Measurements from ENCODE around the gene SEMA6A. TPM values are rescaled to one million over a fixed set of nuclear protein-coding genes. Genes with fewer than 3 reads are reported as not detected.

The SEMA6A gene
- total and polyA plus RNA-seq, 2 experiments from 2014 or later, result 13.2 to 27.6 TPM

DNA sequence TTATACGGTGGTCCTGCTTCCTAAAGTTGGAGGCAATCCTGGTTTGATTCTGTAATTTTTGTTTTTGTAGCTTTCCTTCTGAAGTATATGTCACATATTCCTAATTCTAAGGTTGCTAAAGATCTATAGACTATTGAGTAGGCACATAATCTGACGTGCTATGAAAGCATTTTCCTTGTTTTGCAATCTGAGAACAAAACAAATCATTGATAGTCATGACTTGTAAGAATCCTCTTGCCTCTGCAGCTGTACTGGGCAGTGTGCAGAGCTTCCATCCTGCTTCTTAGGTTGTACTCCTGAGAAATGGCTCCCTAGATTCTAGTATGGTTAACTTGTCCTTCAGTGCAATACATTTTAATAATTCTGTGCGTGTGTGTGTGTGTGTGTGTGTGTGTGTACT is 35.4 kb downstream of the SEMA6A start:
- no peak for DNase-seq (ENCODE audit: low read depth in 1 of 2, low spot score in 1 of 2)
- Histone ChIP-seq H3K4me1 (ENCODE audit: low read depth) (no peaks in the 10 kb centered on the region), H3K27me3 (no peaks in the 10 kb centered on the region), H3K27ac (no peak overlapping the region), H3K36me3 (no peaks in the 10 kb centered on the region), H3K4me3 (no peak overlapping the region), H3K9me3 (ENCODE audit: low read depth) (no peaks in the 10 kb centered on the region)
- TF ChIP-seq, protein P1, sequence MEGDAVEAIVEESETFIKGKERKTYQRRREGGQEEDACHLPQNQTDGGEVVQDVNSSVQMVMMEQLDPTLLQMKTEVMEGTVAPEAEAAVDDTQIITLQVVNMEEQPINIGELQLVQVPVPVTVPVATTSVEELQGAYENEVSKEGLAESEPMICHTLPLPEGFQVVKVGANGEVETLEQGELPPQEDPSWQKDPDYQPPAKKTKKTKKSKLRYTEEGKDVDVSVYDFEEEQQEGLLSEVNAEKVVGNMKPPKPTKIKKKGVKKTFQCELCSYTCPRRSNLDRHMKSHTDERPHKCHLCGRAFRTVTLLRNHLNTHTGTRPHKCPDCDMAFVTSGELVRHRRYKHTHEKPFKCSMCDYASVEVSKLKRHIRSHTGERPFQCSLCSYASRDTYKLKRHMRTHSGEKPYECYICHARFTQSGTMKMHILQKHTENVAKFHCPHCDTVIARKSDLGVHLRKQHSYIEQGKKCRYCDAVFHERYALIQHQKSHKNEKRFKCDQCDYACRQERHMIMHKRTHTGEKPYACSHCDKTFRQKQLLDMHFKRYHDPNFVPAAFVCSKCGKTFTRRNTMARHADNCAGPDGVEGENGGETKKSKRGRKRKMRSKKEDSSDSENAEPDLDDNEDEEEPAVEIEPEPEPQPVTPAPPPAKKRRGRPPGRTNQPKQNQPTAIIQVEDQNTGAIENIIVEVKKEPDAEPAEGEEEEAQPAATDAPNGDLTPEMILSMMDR (IDR thresholded peaks at IDR 0.05; ENCODE audit: low read depth, low read length), result no peak

DNA sequence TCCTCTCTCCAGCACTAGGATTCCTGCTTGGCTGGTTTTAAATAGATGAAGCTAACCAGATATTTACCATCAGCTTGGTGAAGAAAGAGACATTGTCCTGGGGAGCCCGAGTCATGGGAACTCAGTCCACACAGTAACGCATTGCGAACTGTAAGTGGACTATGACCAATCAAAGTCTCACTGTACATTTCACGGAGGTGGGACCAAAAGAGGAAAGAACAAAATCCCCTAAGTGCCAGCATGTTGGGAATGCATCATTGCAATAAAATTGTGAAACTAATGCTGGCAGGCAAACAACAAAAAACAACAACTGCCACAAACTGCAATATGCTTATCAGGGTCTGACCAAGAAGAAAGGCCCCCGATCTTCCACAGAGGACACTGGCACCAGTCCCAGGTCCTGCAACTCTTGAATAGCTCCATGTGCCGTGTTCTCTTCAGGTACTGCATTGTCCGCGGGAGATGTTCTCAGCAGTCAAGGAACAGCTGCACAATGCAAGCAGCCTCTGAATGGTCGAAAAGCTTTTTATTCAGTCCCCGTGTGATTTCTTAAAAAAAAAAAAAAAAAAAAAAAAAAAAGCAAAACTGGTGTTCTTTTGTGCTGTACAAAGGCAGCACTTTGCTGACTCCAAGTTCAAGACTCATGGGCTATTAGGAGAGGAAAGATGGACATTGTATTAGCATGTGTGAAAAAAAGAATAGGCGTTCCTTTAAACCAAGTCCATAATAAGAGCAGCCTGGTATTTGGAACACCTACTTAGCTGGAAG is 38.1 kb downstream of the SEMA6A start:
- Histone ChIP-seq H3K27ac (no peak overlapping the region), H3K36me3 (no peaks in the 10 kb centered on the region), H3K9me3 (ENCODE audit: low read depth) (no peaks in the 10 kb centered on the region), H3K4me3 (no peak overlapping the region), H3K4me1 (ENCODE audit: low read depth) (peaks cover 6% of the 10 kb centered on the region), H3K27me3 (no peaks in the 10 kb centered on the region)
- TF ChIP-seq, protein P1 (IDR thresholded peaks at IDR 0.05; ENCODE audit: low read depth, low read length), result no peak
- DNase-seq (ENCODE audit: low read depth in 1 of 2, low spot score in 1 of 2), result peak in 1 of 2 donors; percentile 16

DNA sequence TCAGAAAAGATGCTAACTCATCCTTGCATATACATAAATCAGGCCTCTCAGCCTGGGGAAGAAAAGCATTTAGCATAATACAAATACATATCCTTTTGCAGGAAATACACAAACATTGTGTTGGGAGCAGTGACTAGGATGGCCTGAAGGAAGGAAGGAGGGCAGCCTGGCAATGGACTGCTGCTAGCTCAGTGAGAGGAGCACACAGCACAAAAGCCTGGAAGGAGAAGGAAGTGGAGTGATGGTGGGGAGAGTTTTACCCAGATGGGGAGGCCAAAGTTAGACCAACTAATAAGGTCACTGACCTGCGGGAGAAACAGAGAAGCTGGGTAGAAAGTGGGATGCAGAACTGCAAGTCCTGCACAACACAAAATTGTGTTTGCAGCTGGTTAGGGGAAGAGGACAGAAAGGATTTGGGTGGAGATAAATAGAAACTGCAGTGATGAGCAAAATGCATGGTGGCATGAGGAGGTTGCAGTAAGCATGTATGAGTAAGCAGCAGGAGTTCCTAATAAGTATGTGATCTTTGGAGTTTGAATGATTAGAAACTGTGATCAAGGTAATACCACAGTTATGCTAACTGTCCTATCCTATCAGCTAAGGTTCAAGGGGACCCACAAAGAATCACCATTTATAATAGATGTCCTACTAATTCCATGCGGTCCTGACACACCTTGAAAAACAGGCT is 39.5 kb downstream of the SEMA6A start:
- H3K27me3 ChIP-seq, result no peaks in the 10 kb centered on the region
- TF ChIP-seq, protein P1 (IDR thresholded peaks at IDR 0.05; ENCODE audit: low read depth, low read length), result no peak
- H3K9me3 ChIP-seq (ENCODE audit: low read depth), result no peaks in the 10 kb centered on the region
- H3K4me1 ChIP-seq (ENCODE audit: low read depth), result peaks cover 6% of the 10 kb centered on the region
- no peak overlapping the region for H3K4me3 ChIP-seq
- no peaks in the 10 kb centered on the region for H3K36me3 ChIP-seq
- DNase-seq (ENCODE audit: low read depth in 1 of 2, low spot score in 1 of 2), result no peak
- no peak overlapping the region for H3K27ac ChIP-seq

DNA sequence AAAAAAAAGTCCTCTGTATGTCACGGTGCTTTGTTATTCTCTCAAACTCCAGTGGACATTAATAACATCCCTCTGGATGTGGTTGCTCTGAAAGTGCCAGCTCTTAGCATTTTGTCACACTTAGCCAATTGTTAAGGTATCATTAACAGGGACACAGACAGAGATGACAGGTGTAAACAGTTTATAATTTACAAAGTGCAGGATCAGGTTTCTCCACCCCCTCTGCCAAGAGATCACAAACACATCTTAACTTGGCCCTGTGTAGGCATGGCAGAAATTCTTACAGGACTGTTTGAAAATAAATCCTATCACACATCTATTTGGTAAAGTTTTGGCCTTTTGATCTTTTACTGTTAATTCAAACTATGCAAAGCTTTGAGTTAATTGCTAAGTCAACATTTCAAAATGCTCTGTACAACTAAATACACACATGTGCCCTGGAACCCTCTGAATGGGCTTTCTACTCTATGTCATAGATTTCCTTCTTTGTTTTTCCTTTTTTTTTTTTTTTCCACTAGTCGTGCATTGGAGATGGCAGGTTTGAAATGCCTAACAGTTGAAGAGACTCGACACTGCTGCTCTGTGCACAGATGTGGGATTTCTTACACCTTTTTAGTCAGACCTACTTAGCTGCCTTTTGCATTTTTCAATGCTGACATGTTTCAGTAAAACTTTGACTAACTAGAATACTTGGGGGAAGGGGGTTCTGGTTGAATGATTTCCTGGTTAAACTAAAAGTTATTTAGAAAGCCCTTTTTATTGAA is 41.7 kb downstream of the SEMA6A start:
- no peak for DNase-seq (ENCODE audit: low read depth in 1 of 2, low spot score in 1 of 2)
- Histone ChIP-seq H3K27ac (no peak overlapping the region), H3K4me1 (ENCODE audit: low read depth) (peaks cover 17% of the 10 kb centered on the region), H3K27me3 (no peaks in the 10 kb centered on the region), H3K9me3 (ENCODE audit: low read depth) (no peaks in the 10 kb centered on the region), H3K4me3 (no peak overlapping the region), H3K36me3 (no peaks in the 10 kb centered on the region)
- TF ChIP-seq, protein P1 (IDR thresholded peaks at IDR 0.05; ENCODE audit: low read depth, low read length), result no peak

DNA sequence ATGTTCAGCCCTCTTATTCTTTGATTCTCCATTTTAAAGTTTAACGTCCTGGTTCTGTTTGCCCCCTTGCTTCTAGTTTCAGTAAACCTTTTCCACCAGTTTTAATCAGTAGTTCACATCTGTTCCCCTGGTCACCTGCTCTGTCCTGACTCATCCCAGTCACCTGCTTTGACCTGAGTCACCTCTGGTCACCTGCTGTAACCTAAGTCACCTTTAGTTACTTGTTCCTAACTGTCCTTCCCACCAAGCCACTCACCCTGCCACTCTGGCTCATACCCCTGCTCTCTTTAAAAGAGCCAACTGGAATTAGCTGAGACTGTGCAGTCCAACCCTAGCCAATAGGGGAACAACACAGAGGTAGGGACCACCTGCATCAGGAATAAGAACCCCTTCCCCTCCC is 43.0 kb downstream of the SEMA6A start:
- Histone ChIP-seq H3K4me3 (no peak overlapping the region), H3K9me3 (ENCODE audit: low read depth) (no peaks in the 10 kb centered on the region), H3K4me1 (ENCODE audit: low read depth) (peaks cover 21% of the 10 kb centered on the region), H3K36me3 (no peaks in the 10 kb centered on the region), H3K27ac (no peak overlapping the region), H3K27me3 (no peaks in the 10 kb centered on the region)
- DNase-seq (ENCODE audit: low read depth in 1 of 2, low spot score in 1 of 2), result no peak
- TF ChIP-seq, protein P1 (IDR thresholded peaks at IDR 0.05; ENCODE audit: low read depth, low read length), result no peak

Data from cardiac muscle cell (in vitro differentiated cells and primary cell).